SK-N-SH treated with all-trans-retinoic acid at 6 μM for 48 hours (cell line): ENCODE measurements around the gene LHFPL2.
A peak's percentile ranks its signal among the peaks of the same experiment; 100 is the strongest.
"Not testable (repeated sequence)": the region's sequence is repeated elsewhere in the genome, so short reads cannot be mapped to it uniquely, and the experiment has no call there.

Experiments
- ATAC-seq: fragments of 200-7000 bp; cut with Tn5 transposase; 3 replicates; pipeline ENCODE4 v1.9.1; 2020; ENCODE audit warnings: mild to moderate bottlenecking, moderate library complexity
- ARNTL ChIP-seq: fragments of 450-650 bp; formaldehyde crosslinking; IDR thresholded peaks from 2 replicates; pipeline ENCODE4 v1.5.0; 2020; ENCODE audit warnings: low read depth, mild to moderate bottlenecking, moderate library complexity, borderline replicate concordance
- GLIS3 ChIP-seq: fragments of 250-450 bp; sonication (Bioruptor Pico); IDR thresholded peaks from 2 replicates; pipeline ENCODE4 v1.5.0; 2020; ENCODE audit warnings: mild to moderate bottlenecking, moderate library complexity
- OSR1 ChIP-seq: fragments of 250-450 bp; sonication (Bioruptor Pico); IDR thresholded peaks from 2 replicates; pipeline ENCODE4 v1.8.0; 2022; ENCODE audit warnings: moderate library complexity, mild to moderate bottlenecking, inconsistent platforms
- TCF4 ChIP-seq: fragments of 250-450 bp; sonication (Bioruptor Pico); IDR thresholded peaks from 2 replicates; pipeline ENCODE4 v1.8.0; 2021; ENCODE audit warnings: mild to moderate bottlenecking, moderate library complexity, borderline replicate concordance
- TOX ChIP-seq: fragments of 250-450 bp; sonication (Bioruptor Pico); IDR thresholded peaks from 2 replicates; pipeline ENCODE4 v1.8.0; 2021; ENCODE audit warnings: mild to moderate bottlenecking, moderate library complexity, borderline replicate concordance
- ZC3H10 ChIP-seq: fragments of 250-450 bp; sonication (Bioruptor Pico); IDR thresholded peaks from 2 replicates; pipeline ENCODE4 v1.5.1; 2021; ENCODE audit warnings: mild to moderate bottlenecking, moderate library complexity
- ZNF70 ChIP-seq: fragments of 450-650 bp; formaldehyde crosslinking; IDR thresholded peaks from 2 replicates; pipeline ENCODE4 v1.5.0; 2020; ENCODE audit warnings: mild to moderate bottlenecking, moderate library complexity
- ZNF8 ChIP-seq: fragments of 450-650 bp; formaldehyde crosslinking; IDR thresholded peaks from 2 replicates; pipeline ENCODE4 v1.5.0; 2020; ENCODE audit warnings: mild to moderate bottlenecking, moderate library complexity
- TF ChIP-seq, protein P1 (sequence below): fragments of 250-450 bp; sonication (Bioruptor Pico); IDR thresholded peaks from 2 replicates; pipeline ENCODE4 v1.8.0; 2021; ENCODE audit warnings: low read depth, mild to moderate bottlenecking, moderate library complexity, borderline replicate concordance
- TF ChIP-seq, protein P2 (sequence below): fragments of 250-450 bp; sonication (Bioruptor Pico); IDR thresholded peaks from 2 replicates; pipeline ENCODE4 v1.8.0; 2020; ENCODE audit warnings: mild to moderate bottlenecking, moderate library complexity, borderline replicate concordance

The LHFPL2 gene, protein sequence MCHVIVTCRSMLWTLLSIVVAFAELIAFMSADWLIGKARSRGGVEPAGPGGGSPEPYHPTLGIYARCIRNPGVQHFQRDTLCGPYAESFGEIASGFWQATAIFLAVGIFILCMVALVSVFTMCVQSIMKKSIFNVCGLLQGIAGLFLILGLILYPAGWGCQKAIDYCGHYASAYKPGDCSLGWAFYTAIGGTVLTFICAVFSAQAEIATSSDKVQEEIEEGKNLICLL

DNA sequence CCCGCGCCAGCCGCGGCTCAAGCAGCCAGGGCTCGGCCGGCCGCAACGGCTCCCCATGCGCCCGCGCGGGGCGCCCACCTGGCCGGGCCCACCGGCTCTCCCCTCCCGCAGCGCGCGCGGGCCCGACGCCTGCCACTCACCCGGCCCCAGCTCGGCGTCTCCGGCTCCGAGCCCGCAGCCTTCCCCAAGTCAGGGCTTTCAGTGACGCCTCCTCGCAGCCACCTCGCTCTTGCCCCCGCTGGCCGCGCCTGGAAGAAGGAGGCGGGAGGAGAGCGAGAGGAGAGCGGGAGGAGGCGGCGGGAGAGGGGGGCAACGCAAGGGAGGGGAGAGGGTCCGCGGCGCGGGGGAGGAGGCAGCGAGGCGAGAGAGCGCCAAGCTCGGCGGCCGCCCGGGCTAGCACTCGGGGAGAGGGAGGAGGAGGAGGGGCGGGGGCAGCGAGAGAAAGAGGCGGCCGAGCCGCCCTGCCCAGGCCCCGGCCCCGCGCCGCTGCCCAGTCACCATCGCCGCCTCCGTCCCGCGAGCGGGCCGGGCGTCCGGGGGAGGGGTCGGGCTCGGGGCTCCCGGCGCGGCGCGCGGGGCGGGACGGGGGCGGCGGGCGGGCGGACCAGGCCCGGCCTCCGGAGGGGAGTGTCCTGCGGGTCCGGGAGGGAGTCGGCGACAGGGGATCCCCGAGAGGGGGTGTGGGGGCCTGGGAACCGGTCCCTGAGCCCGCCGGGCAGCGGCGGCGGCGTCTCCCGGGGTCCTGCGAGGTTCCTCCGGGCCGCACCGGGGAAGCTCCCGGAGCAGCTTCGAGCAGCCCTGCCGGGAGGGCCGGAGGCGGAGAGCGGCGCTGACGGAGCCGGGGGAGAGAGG is at the start of gene LHFPL2:
Gene LHFPL2 (minus strand): TSS at position 414 of the 852 bp plus-strand sequence. CDS start 138,559 bp downstream, outside the sequence.
- peak; percentile 79 for ATAC-seq
- TF ChIP-seq, protein P1, sequence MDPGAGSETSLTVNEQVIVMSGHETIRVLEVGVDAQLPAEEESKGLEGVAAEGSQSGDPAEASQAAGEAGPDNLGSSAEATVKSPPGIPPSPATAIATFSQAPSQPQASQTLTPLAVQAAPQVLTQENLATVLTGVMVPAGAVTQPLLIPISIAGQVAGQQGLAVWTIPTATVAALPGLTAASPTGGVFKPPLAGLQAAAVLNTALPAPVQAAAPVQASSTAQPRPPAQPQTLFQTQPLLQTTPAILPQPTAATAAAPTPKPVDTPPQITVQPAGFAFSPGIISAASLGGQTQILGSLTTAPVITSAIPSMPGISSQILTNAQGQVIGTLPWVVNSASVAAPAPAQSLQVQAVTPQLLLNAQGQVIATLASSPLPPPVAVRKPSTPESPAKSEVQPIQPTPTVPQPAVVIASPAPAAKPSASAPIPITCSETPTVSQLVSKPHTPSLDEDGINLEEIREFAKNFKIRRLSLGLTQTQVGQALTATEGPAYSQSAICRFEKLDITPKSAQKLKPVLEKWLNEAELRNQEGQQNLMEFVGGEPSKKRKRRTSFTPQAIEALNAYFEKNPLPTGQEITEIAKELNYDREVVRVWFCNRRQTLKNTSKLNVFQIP (CRISPR knock-in tag): no peak
- TF ChIP-seq ARNTL (CRISPR knock-in tag) (no peak), GLIS3 (CRISPR knock-in tag) (0 out of 2 replicates have a peak, but pooled peaks have one; percentile 15)
- TF ChIP-seq, protein P2, sequence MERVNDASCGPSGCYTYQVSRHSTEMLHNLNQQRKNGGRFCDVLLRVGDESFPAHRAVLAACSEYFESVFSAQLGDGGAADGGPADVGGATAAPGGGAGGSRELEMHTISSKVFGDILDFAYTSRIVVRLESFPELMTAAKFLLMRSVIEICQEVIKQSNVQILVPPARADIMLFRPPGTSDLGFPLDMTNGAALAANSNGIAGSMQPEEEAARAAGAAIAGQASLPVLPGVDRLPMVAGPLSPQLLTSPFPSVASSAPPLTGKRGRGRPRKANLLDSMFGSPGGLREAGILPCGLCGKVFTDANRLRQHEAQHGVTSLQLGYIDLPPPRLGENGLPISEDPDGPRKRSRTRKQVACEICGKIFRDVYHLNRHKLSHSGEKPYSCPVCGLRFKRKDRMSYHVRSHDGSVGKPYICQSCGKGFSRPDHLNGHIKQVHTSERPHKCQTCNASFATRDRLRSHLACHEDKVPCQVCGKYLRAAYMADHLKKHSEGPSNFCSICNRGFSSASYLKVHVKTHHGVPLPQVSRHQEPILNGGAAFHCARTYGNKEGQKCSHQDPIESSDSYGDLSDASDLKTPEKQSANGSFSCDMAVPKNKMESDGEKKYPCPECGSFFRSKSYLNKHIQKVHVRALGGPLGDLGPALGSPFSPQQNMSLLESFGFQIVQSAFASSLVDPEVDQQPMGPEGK: peak; percentile 20; the same call in 1 of the 2 replicates
- TF ChIP-seq, all 23 proteins: peak for 2

DNA sequence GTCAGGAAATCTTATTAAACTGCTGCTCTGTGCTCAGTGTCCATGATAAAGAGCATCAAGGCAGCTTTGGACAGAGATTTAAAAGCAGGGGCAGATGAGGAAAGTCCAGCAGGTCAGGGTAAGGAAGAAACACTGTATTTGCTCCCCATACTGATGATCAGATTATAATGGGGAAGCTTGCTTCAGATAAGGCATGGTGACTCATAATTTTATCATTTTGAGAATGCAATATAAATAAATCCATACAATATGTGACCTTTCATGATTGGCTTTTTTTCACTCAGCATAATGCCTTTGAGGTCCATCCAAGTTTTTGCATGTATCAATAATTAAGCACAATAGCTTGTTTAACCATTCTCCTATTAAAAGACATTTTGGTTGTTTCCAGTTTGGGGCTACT is 48.1 kb upstream of the LHFPL2 start:
- no peak for ATAC-seq
- no peak for TF ChIP-seq OSR1 (CRISPR knock-in tag)
- TF ChIP-seq TCF4: peak; percentile 24; the same call in 1 of the 2 replicates

DNA sequence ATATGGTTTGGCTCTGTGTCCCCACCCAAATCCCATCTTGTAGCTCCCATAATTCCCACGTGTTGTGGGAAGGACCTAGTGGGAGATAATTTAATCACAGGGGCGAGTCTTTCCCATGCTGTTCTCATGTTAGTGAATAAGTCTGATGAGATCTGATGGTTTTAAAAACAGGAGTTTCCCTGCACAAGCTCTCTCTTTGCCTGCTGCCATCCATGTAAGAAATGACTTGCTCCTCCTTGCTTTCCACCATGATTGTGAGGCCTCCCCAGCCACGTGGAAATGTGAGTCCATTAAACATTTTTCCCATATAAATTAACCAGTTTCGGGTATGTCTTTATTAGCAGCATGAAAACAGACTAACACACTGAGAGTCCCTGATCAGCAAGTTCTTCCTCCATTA is 47.5 kb upstream of the LHFPL2 start:
- ATAC-seq: not testable (repeated sequence)

DNA sequence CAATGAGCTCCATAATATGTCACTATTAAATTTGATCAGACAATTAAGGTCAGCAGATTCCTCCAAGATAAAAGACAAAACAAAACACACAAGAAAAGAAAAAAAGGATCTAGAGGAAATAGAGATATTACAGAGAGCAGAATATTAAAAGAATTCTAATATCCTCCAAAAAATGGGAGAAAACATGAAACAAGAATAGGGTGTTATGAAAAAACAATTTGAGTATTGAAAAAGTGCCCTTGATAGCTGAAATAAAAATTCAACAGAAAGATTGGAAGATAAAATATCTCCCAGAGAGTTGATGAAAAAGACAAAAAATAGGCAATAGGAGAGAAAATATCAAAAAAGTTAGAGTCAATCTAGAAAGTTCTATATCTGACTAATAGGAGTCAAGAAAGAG is 44.8 kb upstream of the LHFPL2 start:
- ATAC-seq: no peak
- TF ChIP-seq ZC3H10 (CRISPR knock-in tag) (no peak), ZNF70 (CRISPR knock-in tag) (no peak), GLIS3 (CRISPR knock-in tag) (no peak), TCF4 (no peak)
- TF ChIP-seq, protein P1 (CRISPR knock-in tag): no peak

DNA sequence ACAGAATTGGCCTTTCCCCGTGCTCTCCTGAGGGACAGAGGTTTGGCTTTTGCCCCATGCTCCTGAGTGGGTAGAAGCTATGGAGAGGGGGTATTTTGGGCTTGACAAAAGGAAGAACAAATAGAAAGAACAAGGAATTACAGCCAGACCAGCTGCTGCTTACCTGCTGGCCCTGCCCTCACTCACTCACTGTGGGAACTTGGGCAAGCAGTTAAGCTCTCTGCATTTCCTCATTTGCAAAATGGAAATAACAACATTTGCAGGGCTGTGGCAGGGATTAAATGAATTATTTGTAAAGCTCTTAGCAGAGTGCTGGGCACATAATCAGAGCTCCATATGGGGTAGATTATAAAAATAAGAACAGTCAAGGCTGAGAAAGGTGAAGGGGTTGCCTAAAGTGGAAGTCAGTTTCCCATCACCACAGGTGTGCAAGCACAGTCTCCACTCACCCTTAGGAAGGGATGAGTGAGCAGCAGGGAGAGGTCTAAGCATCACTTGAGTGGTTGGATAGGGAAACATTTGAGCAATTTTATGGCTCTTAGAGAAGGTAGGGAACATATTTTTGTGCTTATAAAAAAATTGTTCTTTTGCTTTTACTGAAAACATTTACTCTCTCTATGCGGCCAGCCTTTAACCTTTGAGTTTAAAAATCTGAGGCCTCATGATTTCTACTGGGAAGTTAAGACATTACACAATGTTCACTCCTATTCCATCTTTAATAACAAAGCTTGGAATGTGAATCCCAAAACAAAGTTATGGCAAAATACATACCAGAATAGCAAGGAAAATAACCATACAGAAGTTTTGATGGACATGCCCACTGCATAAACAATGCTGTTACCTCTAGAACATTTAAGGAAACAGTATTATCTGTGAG is 42.8 kb upstream of the LHFPL2 start:
- ATAC-seq: no peak
- TF ChIP-seq ZC3H10 (CRISPR knock-in tag) (no peak), ARNTL (CRISPR knock-in tag) (no peak), TOX (no peak), GLIS3 (CRISPR knock-in tag) (no peak), ZNF8 (CRISPR knock-in tag) (no peak), ZNF70 (CRISPR knock-in tag) (no peak)
- TF ChIP-seq, protein P2: no peak
- TF ChIP-seq, protein P1 (CRISPR knock-in tag): no peak
